Stimulated activated CD4-positive, alpha-beta T cell treated with anti-CD3 and anti-CD28 coated beads, TNF-alpha, amount 100 ng/mL, for 48 hours (primary cell): ENCODE data around the gene GRB14.
"Not testable (repeated sequence)": the region's sequence is repeated elsewhere in the genome, so short reads cannot be mapped to it uniquely, and the experiment has no call there.

ENCODE experiments used
- DNase-seq, 3 donors: peaks; one replicate each; pipeline ENCODE4 v3.0.0-alpha.2; 2020; ENCODE audit warnings: low read depth in 3 of 3

Gene GRB14

GRCh38 chr2:164495491-164496223 lies 125.6 kb downstream of the GRB14 start:
- DNase-seq, result no peak

- no peak for DNase-seq
Observed at GRCh38 chr2:164485541-164485940, 135.7 kb downstream of the GRB14 start.

GRCh38 chr2:164479460-164479859 lies 141.8 kb downstream of the GRB14 start:
- no peak for DNase-seq

- DNase-seq, result no peak
Observed at GRCh38 chr2:164478205-164478604, 143.1 kb downstream of the GRB14 start.

GRCh38 chr2:164474873-164475272 lies 146.4 kb downstream of the GRB14 start:
- no peak for DNase-seq

- DNase-seq, result no peak
Observed at GRCh38 chr2:164473021-164473420, 148.3 kb downstream of the GRB14 start.

- not testable (repeated sequence) for DNase-seq
Observed at GRCh38 chr2:164465047-164465446, 156.2 kb downstream of the GRB14 start.

- no peak for DNase-seq
Observed at GRCh38 chr2:164464376-164464775, 156.9 kb downstream of the GRB14 start.

- DNase-seq, result no peak
Observed at GRCh38 chr2:164458792-164459191, 162.5 kb downstream of the GRB14 start.

GRCh38 chr2:164457271-164457670 lies 164.0 kb downstream of the GRB14 start:
- DNase-seq, result no peak

- DNase-seq, result no peak
Observed at GRCh38 chr2:164456619-164457018, 164.7 kb downstream of the GRB14 start.

- no peak for DNase-seq
Observed at GRCh38 chr2:164453656-164454305, 167.5 kb downstream of the GRB14 start.

- DNase-seq, result no peak
Observed at GRCh38 chr2:164450278-164450677, 171.0 kb downstream of the GRB14 start.

- no peak for DNase-seq
Observed at GRCh38 chr2:164449706-164450105, 171.6 kb downstream of the GRB14 start.

- no peak for DNase-seq
Observed at GRCh38 chr2:164447660-164448059, 173.6 kb downstream of the GRB14 start.
